ENCODE data around the gene ABCB9.

DNA sequence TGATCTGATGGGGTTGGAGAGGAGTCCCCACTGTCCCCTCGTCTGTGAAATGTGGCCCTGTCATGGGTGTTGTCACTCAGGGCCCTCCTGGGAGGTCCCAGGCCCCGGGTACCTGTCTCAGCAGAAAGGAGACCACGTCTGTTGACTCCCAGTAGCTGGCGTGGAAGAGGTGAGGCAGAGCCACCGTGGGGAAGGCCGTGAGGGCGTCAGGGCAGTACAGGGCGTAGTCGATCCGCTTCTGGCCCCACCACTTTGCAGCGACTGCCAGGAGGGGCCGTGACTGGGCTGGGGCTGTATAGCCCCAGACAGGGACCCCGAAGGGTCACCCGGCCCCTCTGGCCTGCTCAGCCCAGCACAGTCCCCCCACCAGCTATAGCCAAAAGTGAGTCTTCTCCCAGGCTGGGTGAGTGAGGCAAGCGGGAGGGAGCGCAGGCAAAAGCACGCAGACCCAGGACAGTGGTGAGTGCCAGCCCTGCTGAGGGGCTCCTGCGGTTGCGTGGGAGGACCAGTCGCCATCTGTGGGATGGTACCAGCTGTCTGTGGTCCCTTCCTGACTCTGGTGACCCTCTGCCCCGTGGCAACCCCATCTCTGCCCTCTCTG is 22.4 kb upstream of the ABCB9 start:
- TF ChIP-seq, protein P1, sequence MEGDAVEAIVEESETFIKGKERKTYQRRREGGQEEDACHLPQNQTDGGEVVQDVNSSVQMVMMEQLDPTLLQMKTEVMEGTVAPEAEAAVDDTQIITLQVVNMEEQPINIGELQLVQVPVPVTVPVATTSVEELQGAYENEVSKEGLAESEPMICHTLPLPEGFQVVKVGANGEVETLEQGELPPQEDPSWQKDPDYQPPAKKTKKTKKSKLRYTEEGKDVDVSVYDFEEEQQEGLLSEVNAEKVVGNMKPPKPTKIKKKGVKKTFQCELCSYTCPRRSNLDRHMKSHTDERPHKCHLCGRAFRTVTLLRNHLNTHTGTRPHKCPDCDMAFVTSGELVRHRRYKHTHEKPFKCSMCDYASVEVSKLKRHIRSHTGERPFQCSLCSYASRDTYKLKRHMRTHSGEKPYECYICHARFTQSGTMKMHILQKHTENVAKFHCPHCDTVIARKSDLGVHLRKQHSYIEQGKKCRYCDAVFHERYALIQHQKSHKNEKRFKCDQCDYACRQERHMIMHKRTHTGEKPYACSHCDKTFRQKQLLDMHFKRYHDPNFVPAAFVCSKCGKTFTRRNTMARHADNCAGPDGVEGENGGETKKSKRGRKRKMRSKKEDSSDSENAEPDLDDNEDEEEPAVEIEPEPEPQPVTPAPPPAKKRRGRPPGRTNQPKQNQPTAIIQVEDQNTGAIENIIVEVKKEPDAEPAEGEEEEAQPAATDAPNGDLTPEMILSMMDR (IDR thresholded peaks at IDR 0.05) = no peak
- TF ChIP-seq POLR2AphosphoS5 (IDR thresholded peaks at IDR 0.05) = no peak
- no peak for TF ChIP-seq POLR2A (IDR thresholded peaks at IDR 0.05)

Measured in prostate gland (tissue), 2 donors.